ENCODE data around the gene MCM9. TPM values are rescaled to one million over a fixed set of nuclear protein-coding genes. Genes with fewer than 3 reads are reported as not detected.
A peak's percentile ranks its signal among the peaks of the same experiment; 100 is the strongest.

The MCM9 gene
- total and polyA plus RNA-seq, 2 of the 13 experiments (the other 11 are each of a cell fraction or from before 2014, with no cell fraction given): 3.8 to 17.2 TPM

- in situ Hi-C loops (cut with HindIII; ENCODE audit: extremely low pct_ligation_motif_present, low pct_unique_long_range_greater_than_20kb) (no loop called here), intact Hi-C loops (cut with micrococcal nuclease; ENCODE audit: unreplicated experiment) (loop anchor here (1.0 to 10.0 kb wide), 2 partner anchors 39 to 1070 kb away; no protein-coding TSS in a partner anchor)
- peaks cover 0 to 13% of the 10 kb centered on the region in 2 experiments; a peak in 2 of 5 replicates for H3K36me3 ChIP-seq (replicated peaks in 1 of 2; ENCODE audit: control insufficient read depth in 1 of 2, insufficient read depth in 2 of 2, low read length in 2 of 2)
- 7% methylated on average over 1 of the region's 1 CpG for WGBS (ENCODE audit: low lambda C conversion rate)
- TSS peak; percentile 67 for BruUV-seq (replicated peaks)
- peak overlapping the region; percentile 78 for H2AFZ ChIP-seq (ENCODE audit: low read length)
- H3K27ac ChIP-seq (ENCODE audit: extremely low read length, insufficient read depth, low read length): peak overlapping the region; percentile 69
- peak overlapping the region; percentile 63 to 89 (median 81) for H3K4me3 ChIP-seq (replicated peaks in 1 of 3; ENCODE audit: insufficient read depth in 1 of 3, low read depth in 2 of 3, low read length in 3 of 3)
- DNase-seq (ENCODE audit: low spot score) (no peak), ATAC-seq (peak; percentile 2; the same call in 1 of the 3 replicates), FAIRE-seq (no peak)
- no peaks in the 10 kb centered on the region for H3K9me3 ChIP-seq (ENCODE audit: low read length)
- ChIA-PET CTCF (ENCODE audit: low intra/inter-chr PET ratio, low total read pairs) (interaction anchor here (1.1 kb wide), 1 partner anchor 194 kb away, joined by 3 read pairs; no protein-coding TSS in a partner anchor), POLR2A (interaction anchor here (1.0 to 2.0 kb wide), 4 partner anchors 12 to 143 kb away, joined by 3 to 12 read pairs (median 8); partner anchors contain the start of genes ASF1A and FAM184A)
- no peaks in the 10 kb centered on the region; a peak in 1 of 5 replicates for H3K27me3 ChIP-seq (ENCODE audit: control insufficient read depth in 1 of 2, insufficient read depth in 2 of 2, low read length in 2 of 2)
- no peaks in the 10 kb centered on the region; the same call in 1 of the 2 replicates for H4K20me1 ChIP-seq (ENCODE audit: insufficient read depth, low read length)
- peak overlapping the region; percentile 94 for H3K4me2 ChIP-seq (ENCODE audit: low read depth, low read length)
- H3K79me2 ChIP-seq (ENCODE audit: insufficient read depth, low read length): peaks cover 20% of the 10 kb centered on the region
- H3K9ac ChIP-seq (ENCODE audit: insufficient read depth, low read depth, low read length): peak overlapping the region; percentile 89
- H3K4me1 ChIP-seq (ENCODE audit: insufficient read depth, low read length): peaks cover 31% of the 10 kb centered on the region
- TF ChIP-seq FOXO4 (CRISPR knock-in tag; conservative IDR thresholded peaks at IDR 0.05) (no peak), E2F1 (CRISPR knock-in tag; IDR thresholded peaks at IDR 0.05) (peak; percentile 10; the same call in 1 of the 2 replicates), ZNF180 (CRISPR knock-in tag; IDR thresholded peaks at IDR 0.05; ENCODE audit: borderline replicate concordance, low read depth) (no peak), PAXIP1 (CRISPR knock-in tag; conservative IDR thresholded peaks at IDR 0.05) (0 out of 2 replicates have a peak, but pooled peaks have one; percentile 1), TFDP2 (CRISPR knock-in tag; IDR thresholded peaks at IDR 0.05) (no peak), CREB1 (IDR thresholded peaks at IDR 0.05) (0 out of 2 replicates have a peak, but pooled peaks have one; percentile 1), CREB1 (CRISPR knock-in tag; IDR thresholded peaks at IDR 0.05) (no peak), SMAD3 (CRISPR knock-in tag; IDR thresholded peaks at IDR 0.05) (0 out of 2 replicates have a peak, but pooled peaks have one; percentile 12), ZNF552 (CRISPR knock-in tag; IDR thresholded peaks at IDR 0.05; ENCODE audit: borderline replicate concordance) (peak; percentile 16; the same call in 1 of the 2 replicates), ZNF639 (CRISPR knock-in tag; conservative IDR thresholded peaks at IDR 0.05) (no peak), HNRNPK (IDR thresholded peaks at IDR 0.05; ENCODE audit: low read depth, low read length, poor library complexity, severe bottlenecking) (no peak), ZNF615 (CRISPR knock-in tag; IDR thresholded peaks at IDR 0.05; ENCODE audit: borderline replicate concordance) (no peak), CEBPG (CRISPR knock-in tag; IDR thresholded peaks at IDR 0.05) (0 out of 2 replicates have a peak, but pooled peaks have one; percentile 1), MXI1 (IDR thresholded peaks at IDR 0.05; ENCODE audit: borderline replicate concordance, low read depth, low read length) (no peak), ZNF543 (CRISPR knock-in tag; IDR thresholded peaks at IDR 0.05) (0 out of 2 replicates have a peak, but pooled peaks have one; percentile 22), PPARG (CRISPR knock-in tag; conservative IDR thresholded peaks at IDR 0.05) (0 out of 2 replicates have a peak, but pooled peaks have one; percentile 3)
Measured at GRCh38 chr6:118935331-118935668, 341 bp upstream of the MCM9 start.
